ENCODE data around the gene HMCN1. TPM values are rescaled to one million over a fixed set of nuclear protein-coding genes. Genes with fewer than 3 reads are reported as not detected.

The HMCN1 gene
- total and polyA plus RNA-seq, 9 donors: 1.4 to 26.6 (median 3.8) TPM

DNA sequence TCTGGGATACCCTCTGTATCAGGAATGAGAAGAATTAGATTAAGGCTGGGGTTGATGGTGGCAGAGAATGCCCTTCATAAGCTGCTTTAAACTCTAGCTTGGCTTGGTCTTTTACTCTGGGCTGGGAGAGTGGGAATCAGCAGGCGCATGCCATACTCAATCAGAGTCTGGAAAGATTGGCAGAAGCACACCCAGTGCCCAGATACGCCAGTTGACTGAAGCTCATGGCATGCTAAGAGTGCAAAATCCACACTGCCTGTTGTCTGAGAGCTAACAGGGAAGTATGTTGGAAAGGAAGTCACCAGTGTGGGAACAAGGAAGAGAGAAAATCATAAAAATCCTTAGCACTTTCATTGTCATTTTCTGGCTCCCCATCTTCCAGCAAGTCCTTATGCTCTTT lies 53.0 kb downstream of the HMCN1 start:
- DNase-seq: no peak
- Histone ChIP-seq H3K27ac (no peak overlapping the region), H3K36me3 (no peaks in the 10 kb centered on the region), H3K4me3 (no peak overlapping the region), H3K4me1 (ENCODE audit: insufficient read depth) (no peaks in the 10 kb centered on the region), H3K27me3 (no peaks in the 10 kb centered on the region), H3K9me3 (no peaks in the 10 kb centered on the region)
- intact Hi-C loops (cut with DNase I): no loop called here
- WGBS, 3 donors: 83 to 97% (median 96%) methylated on average over 2 of the region's 2 CpGs
- TF ChIP-seq, protein P1, sequence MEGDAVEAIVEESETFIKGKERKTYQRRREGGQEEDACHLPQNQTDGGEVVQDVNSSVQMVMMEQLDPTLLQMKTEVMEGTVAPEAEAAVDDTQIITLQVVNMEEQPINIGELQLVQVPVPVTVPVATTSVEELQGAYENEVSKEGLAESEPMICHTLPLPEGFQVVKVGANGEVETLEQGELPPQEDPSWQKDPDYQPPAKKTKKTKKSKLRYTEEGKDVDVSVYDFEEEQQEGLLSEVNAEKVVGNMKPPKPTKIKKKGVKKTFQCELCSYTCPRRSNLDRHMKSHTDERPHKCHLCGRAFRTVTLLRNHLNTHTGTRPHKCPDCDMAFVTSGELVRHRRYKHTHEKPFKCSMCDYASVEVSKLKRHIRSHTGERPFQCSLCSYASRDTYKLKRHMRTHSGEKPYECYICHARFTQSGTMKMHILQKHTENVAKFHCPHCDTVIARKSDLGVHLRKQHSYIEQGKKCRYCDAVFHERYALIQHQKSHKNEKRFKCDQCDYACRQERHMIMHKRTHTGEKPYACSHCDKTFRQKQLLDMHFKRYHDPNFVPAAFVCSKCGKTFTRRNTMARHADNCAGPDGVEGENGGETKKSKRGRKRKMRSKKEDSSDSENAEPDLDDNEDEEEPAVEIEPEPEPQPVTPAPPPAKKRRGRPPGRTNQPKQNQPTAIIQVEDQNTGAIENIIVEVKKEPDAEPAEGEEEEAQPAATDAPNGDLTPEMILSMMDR (IDR thresholded peaks at IDR 0.05): no peak
- TF ChIP-seq EP300 (IDR thresholded peaks at IDR 0.05) (no peak), POLR2A (IDR thresholded peaks at IDR 0.05) (no peak)

DNA sequence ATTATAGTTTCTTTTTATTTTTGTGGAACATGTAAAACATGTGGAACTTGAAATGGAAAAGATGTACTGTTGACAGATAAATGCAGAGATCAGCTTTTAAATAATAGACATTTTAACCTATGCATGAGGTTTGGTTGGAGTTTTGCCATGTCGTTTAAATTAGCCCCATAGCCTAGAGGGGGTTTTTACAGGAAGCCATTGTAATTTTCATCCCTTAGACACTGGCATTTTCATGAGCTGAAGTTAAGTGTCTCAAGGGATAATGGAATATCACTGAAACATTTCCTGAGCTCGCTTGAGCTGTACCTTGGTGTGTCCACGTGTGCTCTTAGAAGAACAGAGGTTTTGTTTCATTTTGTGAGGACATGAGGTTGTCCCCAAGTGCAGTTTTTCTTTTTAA lies 54.2 kb downstream of the HMCN1 start:
- Histone ChIP-seq H3K36me3 (no peaks in the 10 kb centered on the region), H3K4me1 (ENCODE audit: insufficient read depth) (no peaks in the 10 kb centered on the region), H3K27ac (no peak overlapping the region), H3K27me3 (no peaks in the 10 kb centered on the region), H3K9me3 (no peaks in the 10 kb centered on the region), H3K4me3 (no peak overlapping the region)
- intact Hi-C loops (cut with DNase I): no loop called here
- no peak for DNase-seq
- no peak for TF ChIP-seq POLR2A (IDR thresholded peaks at IDR 0.05)
- no peak for TF ChIP-seq EP300 (IDR thresholded peaks at IDR 0.05)
- TF ChIP-seq, protein P1 (IDR thresholded peaks at IDR 0.05): no peak
- WGBS, 3 donors: 79 to 88% (median 84%) methylated on average over 3 of the region's 3 CpGs

DNA sequence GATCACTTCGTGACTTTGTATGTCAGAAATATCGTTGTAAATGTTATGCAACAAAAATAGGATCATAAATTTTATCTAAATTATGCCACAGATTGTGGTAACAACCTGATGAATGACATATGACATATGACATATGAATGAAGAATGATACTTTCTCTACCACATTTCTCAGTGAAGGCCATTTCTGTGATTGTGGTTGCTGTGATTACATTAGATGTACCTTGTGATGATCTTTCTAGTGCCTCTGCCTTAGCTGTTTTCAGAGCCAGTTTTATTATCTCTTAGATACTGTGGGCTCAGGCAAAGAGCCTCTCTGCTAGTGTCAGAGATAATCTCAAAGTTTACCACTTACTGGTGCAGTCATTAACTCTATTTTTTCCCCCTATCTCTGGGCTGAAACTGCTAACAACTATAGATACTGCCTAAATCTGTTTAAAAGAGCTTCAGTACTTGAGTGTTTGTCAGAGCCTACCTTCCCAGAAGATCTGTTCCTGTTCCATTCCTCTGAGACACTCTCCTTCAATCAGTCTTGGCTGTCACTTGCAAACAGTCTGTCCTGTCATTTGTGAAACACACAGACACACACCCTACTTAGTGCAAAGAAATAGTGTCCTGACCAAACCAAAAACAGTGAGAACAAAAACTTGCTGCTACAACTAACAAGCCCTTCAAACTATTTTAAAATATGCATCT lies 55.5 kb downstream of the HMCN1 start:
- intact Hi-C loops (cut with DNase I): no loop called here
- H3K36me3 ChIP-seq: no peaks in the 10 kb centered on the region
- H3K27me3 ChIP-seq: no peaks in the 10 kb centered on the region
- no peak overlapping the region for H3K4me3 ChIP-seq
- H3K27ac ChIP-seq: no peak overlapping the region
- TF ChIP-seq POLR2A (IDR thresholded peaks at IDR 0.05): no peak
- TF ChIP-seq, protein P1 (IDR thresholded peaks at IDR 0.05): no peak
- TF ChIP-seq EP300 (IDR thresholded peaks at IDR 0.05): no peak
- DNase-seq: no peak
- no peaks in the 10 kb centered on the region for H3K9me3 ChIP-seq
- H3K4me1 ChIP-seq (ENCODE audit: insufficient read depth): no peaks in the 10 kb centered on the region
- WGBS, 3 donors: 79 to 82% (median 79%) methylated on average over 2 of the region's 2 CpGs

DNA sequence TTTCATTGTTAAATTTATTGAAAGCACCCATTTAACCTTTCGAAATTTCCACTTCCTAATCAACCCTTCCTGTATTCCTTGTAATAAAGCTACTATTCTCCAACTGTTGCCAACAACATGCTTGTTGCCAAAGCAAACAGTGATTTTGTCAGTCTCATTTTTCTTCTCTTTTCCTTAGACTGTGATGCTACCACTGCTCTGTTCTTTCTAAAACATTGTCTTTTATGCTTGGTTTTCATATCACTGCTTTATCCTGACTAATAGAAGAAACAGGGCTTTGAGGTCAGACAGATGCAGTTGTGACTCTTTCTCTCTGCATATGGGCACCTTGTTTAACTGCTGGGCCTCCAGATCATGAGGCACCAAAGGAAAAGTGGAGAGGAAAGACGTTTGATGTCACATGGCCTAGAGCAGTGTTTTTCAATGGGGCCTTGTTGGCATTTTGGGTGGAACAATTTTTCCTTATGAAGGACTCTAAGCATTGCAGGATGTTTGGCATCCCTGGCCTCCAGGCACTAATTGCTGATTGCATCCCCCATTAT lies 56.1 kb downstream of the HMCN1 start:
- Histone ChIP-seq H3K36me3 (no peaks in the 10 kb centered on the region), H3K9me3 (no peaks in the 10 kb centered on the region), H3K27ac (no peak overlapping the region), H3K27me3 (no peaks in the 10 kb centered on the region), H3K4me3 (no peak overlapping the region), H3K4me1 (ENCODE audit: insufficient read depth) (no peaks in the 10 kb centered on the region)
- WGBS, 3 donors: 52 to 57% (median 56%) methylated on average over 2 of the region's 2 CpGs
- no peak for DNase-seq
- TF ChIP-seq, protein P1 (IDR thresholded peaks at IDR 0.05): no peak
- no peak for TF ChIP-seq EP300 (IDR thresholded peaks at IDR 0.05)
- intact Hi-C loops (cut with DNase I): no loop called here
